Retina (tissue), 1 donor: ENCODE measurements around the gene ZBTB4.

Source experiments
- DNase-seq: peaks from one replicate; pipeline ENCODE4 v3.0.0-alpha.2; 2016

Gene ZBTB4

GRCh38 chr17:7468290-7468689 is 11.1 kb downstream of the ZBTB4 start:
- no peak for DNase-seq

GRCh38 chr17:7467498-7467897 is 11.9 kb downstream of the ZBTB4 start:
- DNase-seq, result no peak

- no peak for DNase-seq
Observed at GRCh38 chr17:7466639-7467341, 12.6 kb downstream of the ZBTB4 start.

- DNase-seq, result no peak
Observed at GRCh38 chr17:7466318-7466638, 13.2 kb downstream of the ZBTB4 start.

- no peak for DNase-seq
Observed at GRCh38 chr17:7465597-7466275, 13.7 kb downstream of the ZBTB4 start.

GRCh38 chr17:7464081-7464480 is 15.3 kb downstream of the ZBTB4 start:
- DNase-seq, result no peak

- DNase-seq, result no peak
Observed at GRCh38 chr17:7463372-7463846, 16.0 kb downstream of the ZBTB4 start.

GRCh38 chr17:7462474-7463371 is 16.7 kb downstream of the ZBTB4 start:
- no peak for DNase-seq

GRCh38 chr17:7460850-7461660 is 18.4 kb downstream of the ZBTB4 start:
- DNase-seq, result no peak

GRCh38 chr17:7459961-7460545 is 19.4 kb downstream of the ZBTB4 start:
- no peak for DNase-seq

GRCh38 chr17:7448461-7448860 is 31.0 kb downstream of the ZBTB4 start:
- DNase-seq, result no peak

GRCh38 chr17:7445619-7445968 is 33.8 kb downstream of the ZBTB4 start:
- no peak for DNase-seq

GRCh38 chr17:7444682-7445618 is 34.5 kb downstream of the ZBTB4 start, which contains the start of gene CHRNB1:
Gene CHRNB1 (plus strand): TSS chr17:7445061. CDS start chr17:7445128, 67 bp downstream.
- peak; percentile 74 for DNase-seq

- no peak for DNase-seq
Observed at GRCh38 chr17:7443499-7444485, 35.6 kb downstream of the ZBTB4 start.

GRCh38 chr17:7442142-7442541 is 37.3 kb downstream of the ZBTB4 start:
- DNase-seq, result no peak

GRCh38 chr17:7441266-7441665 is 38.2 kb downstream of the ZBTB4 start:
- DNase-seq, result no peak

GRCh38 chr17:7440834-7441195 is 38.6 kb downstream of the ZBTB4 start:
- no peak for DNase-seq

GRCh38 chr17:7440113-7440833 is 39.2 kb downstream of the ZBTB4 start:
- DNase-seq, result peak; percentile 95

- peak; percentile 54 for DNase-seq
Observed at GRCh38 chr17:7439462-7440112, 39.8 kb downstream of the ZBTB4 start, which contains the start of gene FGF11. Gene FGF11 (plus strand): TSS chr17:7439512. CDS start chr17:7439621, 109 bp downstream.
